ENCODE measurements around the gene ATP10D.
A peak's percentile ranks its signal among the peaks of the same experiment; 100 is the strongest.

ATP10D gene

DNA sequence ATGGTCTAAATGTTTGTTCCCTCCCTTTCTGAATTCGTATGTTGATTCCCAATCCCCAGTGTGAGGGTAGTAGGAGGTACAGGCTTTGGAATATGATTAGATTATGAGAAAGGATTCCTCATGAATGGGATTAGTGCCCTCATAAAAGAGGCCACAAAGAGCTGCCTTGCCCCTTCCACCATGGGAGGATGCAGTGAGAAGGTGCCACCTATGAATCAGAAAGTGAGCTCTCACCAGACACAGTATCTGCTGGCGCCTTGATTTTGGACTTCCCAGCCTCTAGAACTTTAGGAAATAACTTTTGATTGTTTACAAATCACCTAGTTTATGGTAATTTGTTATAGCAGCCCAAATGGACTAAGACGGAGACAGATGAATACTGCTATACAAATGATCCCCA lies 3.6 kb downstream of the ATP10D start:
- DNase-seq (ENCODE audit: low read depth) = no peak

GRCh38 chr4:47490550-47490949 lies 5.5 kb downstream of the ATP10D start:
- no peak for DNase-seq (ENCODE audit: low read depth)

GRCh38 chr4:47493238-47494123 lies 8.4 kb downstream of the ATP10D start:
- DNase-seq (ENCODE audit: low read depth) = no peak

GRCh38 chr4:47494124-47494430 lies 9.0 kb downstream of the ATP10D start:
- no peak for DNase-seq (ENCODE audit: low read depth)

DNA sequence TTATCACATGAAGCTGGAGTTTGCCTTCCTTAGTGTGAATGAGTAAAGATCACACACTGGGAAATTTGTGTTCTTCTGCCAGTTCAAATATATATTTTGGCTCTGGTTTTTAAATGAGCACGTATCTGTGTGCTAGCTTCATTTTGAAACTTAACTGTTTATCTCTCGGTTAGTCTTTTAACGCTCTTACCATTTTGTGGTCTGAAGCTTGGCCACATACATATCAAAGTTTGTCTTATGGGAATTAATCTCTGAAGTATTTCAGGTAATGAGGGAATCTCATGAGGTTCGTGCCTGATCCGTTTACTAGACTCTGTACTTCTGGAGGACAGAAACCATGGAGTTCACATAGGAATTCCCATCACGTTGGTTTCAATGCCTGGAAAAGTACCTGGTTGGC lies 13.8 kb downstream of the ATP10D start:
- DNase-seq (ENCODE audit: low read depth) = no peak

DNA sequence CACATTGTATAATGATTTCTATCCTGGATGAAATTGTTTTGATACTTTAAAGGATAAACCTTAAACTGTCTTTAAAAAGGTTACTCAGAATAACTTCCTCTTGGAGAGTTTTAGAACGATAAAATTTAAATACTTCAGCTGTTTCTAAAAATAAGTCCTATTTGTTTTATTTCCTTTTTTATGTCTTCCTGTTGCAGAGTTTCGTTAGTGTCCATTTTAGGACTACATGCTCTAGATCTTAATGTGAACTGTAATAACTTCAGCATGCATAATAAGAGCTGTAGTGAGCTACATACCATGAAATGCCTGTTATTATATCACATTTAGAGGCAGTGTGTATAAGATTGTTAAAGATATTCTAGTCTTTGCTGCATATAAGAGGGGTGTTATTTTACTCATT lies 14.6 kb downstream of the ATP10D start:
- DNase-seq (ENCODE audit: low read depth) = no peak

DNA sequence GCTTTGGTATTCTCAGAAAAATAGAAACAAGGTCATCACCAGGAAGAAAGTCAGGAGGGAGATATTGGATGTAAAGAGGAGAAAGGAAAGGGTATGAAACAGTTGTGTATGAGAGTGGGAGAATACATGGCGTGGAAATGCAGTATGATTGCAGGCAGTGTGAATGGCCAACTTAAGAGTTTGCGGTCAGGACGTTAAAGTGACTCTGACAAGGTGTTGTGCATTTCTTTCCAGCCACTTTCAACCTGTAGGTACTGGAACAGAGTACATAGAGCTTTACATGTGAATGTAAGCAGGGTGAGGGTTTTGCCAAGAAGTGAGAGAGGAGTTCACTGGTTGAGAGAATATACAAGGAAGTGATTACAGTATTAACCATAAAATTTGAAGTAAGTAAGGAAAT lies 15.7 kb downstream of the ATP10D start:
- DNase-seq (ENCODE audit: low read depth) = no peak

- no peak for DNase-seq (ENCODE audit: low read depth)
Observed at GRCh38 chr4:47505147-47505546, 20.1 kb downstream of the ATP10D start.

DNA sequence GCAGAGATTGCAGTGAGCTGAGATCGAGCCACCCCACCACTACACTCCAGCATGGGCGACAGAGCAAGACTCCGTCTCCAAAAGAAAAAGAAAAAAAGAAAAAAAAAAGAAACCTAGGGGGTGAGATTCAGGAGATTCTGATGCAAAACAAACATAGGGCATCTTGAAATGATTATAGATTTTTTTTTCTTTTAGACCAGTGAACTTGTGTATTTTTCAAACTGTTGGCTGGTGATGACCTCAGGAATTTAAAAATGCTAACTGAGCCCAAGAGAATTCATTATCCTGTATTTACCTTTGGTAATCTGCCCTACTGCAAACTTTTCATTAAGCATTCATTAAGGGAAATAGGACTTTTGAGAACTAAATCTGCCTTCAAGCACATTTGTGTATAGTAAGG lies 20.6 kb downstream of the ATP10D start:
- DNase-seq (ENCODE audit: low read depth) = peak; percentile 62

GRCh38 chr4:47510506-47511143 lies 25.6 kb downstream of the ATP10D start:
- DNase-seq (ENCODE audit: low read depth) = no peak

DNA sequence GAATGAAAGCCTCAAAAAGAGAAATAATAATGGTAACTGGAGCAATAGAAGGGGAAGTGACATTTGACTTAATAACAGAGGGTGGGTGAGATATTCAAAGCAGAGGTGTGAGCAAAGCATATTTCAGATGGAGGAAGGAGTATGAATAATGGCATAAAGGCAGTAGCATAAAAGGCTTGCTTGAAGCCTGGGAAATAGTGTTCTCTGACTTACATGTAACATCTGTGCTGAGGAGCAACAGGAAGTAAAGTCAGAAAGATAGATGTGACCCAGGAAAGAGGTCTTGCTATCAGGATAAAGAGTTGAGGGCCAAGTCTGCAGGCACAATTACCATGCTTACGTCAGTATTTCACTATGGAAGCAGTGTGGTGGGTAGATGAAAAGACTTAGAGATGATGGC lies 28.4 kb downstream of the ATP10D start:
- no peak for DNase-seq (ENCODE audit: low read depth)

DNA sequence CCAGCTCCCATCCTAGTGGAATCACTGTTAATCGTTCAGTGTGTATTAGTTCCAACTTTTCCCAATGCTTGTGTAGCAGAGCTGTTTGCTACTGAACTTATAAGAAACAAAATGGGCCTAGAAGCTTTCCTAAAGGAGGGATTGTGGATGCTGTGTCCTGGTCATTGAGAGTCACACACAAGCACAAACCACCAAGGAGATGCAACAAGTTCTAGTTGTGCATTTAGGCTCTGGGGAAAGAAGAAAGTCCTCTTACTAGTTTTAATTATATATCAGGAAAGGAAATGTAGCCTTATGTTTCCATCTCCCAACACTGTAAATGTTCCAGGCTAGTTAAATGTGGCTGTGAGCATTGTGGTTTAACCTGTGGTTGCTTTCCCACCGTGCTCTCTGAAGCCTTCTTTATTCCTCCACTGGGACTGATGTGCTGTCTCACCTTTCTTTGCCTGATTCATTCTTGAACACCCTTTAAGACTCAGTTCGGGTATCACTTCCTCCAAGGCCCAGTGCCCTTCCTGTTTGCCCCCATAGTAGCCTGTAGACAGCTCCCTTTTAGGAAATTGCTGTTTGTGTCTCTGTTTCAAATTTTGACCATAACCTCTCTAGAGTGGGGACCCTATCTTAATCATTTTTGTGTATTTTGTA lies 34.3 kb downstream of the ATP10D start:
- DNase-seq (ENCODE audit: low read depth) = no peak

DNA sequence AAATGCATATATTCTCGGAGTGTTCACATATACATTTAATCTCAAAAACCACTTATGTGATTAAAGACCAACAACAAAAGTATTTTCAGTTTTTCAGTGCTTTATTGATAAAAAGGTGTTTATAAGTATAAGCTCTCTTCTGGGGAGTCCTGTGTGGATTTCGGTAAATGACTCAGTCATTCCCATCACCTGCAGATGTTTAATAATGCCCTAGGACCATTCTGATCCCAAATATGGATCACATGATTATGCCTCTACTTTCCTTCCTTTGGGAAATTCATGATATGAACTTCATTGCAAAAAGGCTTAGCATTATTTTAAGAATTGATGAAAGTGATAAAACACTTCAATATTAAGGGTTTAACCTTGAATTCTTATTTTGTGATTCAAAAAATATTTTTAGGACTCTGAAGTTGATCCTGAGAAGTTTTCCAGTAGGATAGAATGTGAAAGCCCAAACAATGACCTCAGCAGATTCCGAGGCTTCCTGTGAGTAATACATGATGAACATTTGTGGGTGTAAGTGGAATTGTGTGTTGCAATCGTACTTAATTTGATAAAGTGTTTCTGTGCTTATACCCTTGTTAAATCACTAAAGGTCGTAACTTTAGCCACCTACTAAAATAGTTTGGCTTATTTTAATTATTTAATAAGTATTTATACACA lies 40.2 kb downstream of the ATP10D start:
- peak; percentile 82 for DNase-seq (ENCODE audit: low read depth)

GRCh38 chr4:47526281-47526680 lies 41.2 kb downstream of the ATP10D start:
- DNase-seq (ENCODE audit: low read depth) = no peak

- DNase-seq (ENCODE audit: low read depth) = peak; percentile 60
Observed at GRCh38 chr4:47528646-47529045, 43.6 kb downstream of the ATP10D start.

GRCh38 chr4:47530801-47531200 lies 45.7 kb downstream of the ATP10D start:
- DNase-seq (ENCODE audit: low read depth) = no peak

DNA sequence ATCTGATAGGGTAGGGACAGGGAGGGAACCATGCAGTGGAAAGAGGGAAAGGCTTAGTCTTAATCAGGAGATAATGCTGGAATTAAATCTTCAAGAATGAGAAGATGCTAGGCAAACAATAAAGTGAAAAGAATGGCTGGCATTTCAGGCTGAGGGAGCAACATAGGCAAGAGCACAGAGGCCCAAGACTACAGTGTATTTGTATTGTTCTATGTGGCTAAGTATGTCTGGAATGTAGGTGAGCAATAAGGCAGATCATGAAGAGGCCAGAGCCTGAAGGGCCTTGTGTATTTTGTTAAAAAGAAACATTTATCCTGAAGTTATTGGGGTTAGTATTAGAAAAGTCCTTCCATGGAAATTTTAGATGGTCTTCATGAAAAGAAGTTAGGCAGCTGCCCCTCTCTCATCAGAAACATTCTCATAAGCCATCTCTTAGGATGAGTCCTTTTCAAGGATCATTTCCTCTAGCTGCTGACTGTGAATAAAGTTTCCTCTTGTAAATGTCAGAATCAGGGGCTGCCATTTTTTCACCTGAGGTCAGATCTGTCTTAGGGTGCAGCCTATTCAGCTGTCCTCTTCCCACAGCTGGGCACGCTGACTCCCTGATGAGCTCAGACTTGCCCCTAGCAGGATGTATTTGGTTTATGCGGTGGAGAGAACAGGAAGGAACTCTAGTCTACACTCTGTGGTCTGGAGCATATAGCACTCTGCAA lies 46.3 kb downstream of the ATP10D start:
- peak; percentile 26 for DNase-seq (ENCODE audit: low read depth)

DNA sequence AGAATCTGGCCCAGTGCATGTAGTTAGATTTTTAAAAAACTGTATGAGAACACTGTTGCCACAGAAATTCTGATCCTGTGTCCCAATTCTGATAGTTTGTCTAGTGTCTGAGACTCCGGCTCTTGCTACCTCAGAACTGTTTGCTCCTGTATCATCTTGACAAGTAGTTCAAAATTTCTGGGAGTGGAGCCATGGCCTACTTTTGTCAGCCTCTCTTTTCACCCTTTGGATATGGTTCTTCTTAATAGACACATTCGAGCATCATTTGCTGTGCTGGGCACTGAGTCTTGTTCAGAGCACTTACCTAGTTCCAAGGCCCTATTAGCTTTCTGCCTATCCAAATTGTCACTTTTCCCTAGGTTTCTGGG lies 46.9 kb downstream of the ATP10D start:
- peak; percentile 24 for DNase-seq (ENCODE audit: low read depth)

- no peak for DNase-seq (ENCODE audit: low read depth)
Observed at GRCh38 chr4:47532658-47533057, 47.6 kb downstream of the ATP10D start.

- DNase-seq (ENCODE audit: low read depth) = no peak
Observed at GRCh38 chr4:47533689-47534347, 48.7 kb downstream of the ATP10D start.

GRCh38 chr4:47534772-47535171 lies 49.7 kb downstream of the ATP10D start:
- DNase-seq (ENCODE audit: low read depth) = no peak

Measured in fibroblast of gingiva (primary cell).